GM18907 (cell line): ENCODE results near the gene HAUS5.
"Not testable (repeated sequence)": the region's sequence is repeated elsewhere in the genome, so short reads cannot be mapped to it uniquely, and the experiment has no call there.

Experiments
- ATAC-seq: cut with Tn5 transposase; IDR thresholded peaks from one replicate; pipeline ENCODE4 v1.9.1; 2021; ENCODE audit warnings: mild to moderate bottlenecking, moderate library complexity; ENCODE audit not compliant: unreplicated experiment

Gene HAUS5

DNA sequence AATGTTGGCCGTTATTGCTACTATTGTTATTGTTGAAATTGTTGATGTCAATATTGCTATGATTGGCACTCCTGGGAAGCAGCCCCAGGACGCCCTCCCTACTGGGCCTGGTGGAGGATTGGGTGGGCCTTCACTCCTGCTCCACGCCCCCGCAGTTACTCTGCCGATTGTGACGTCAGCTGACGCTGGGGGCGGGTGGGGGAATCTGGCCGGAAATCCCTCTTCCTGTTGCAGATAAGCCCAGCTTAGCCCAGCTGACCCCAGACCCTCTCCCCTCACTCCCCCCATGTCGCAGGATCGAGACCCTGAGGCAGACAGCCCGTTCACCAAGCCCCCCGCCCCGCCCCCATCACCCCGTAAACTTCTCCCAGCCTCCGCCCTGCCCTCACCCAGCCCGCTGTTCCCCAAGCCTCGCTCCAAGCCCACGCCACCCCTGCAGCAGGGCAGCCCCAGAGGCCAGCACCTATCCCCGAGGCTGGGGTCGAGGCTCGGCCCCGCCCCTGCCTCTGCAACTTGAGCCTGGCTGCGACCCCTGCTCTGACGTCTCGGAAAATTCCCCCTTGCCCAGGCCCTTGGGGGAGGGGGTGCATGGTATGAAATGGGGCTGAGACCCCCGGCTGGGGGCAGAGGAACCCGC lies 29.1 kb downstream of the HAUS5 start, which contains the start of gene ETV2:
TSS of gene ETV2 (plus strand) at position 231 of the 637 bp plus-strand sequence. CDS start 716 bp downstream, outside the sequence.
- ATAC-seq = no peak

DNA sequence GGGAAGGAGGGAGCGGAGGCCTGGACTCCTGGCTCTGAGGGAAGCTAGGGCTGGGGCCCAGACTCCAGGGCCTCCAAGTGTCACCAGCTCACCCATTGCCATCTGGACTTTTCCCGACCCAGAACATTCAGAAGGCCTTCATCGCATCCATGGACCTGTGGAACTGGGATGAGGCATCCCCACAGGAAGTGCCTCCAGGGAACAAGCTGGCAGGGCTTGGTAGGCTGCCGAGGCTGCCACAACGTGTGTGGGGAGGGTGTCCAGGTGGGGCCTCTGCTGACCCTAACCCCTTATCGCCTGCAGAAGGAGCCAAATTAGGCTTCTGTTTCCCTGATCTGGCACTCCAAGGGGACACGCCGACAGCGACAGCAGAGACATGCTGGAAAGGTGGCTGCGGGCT lies 29.8 kb downstream of the HAUS5 start:
- ATAC-seq = no peak

DNA sequence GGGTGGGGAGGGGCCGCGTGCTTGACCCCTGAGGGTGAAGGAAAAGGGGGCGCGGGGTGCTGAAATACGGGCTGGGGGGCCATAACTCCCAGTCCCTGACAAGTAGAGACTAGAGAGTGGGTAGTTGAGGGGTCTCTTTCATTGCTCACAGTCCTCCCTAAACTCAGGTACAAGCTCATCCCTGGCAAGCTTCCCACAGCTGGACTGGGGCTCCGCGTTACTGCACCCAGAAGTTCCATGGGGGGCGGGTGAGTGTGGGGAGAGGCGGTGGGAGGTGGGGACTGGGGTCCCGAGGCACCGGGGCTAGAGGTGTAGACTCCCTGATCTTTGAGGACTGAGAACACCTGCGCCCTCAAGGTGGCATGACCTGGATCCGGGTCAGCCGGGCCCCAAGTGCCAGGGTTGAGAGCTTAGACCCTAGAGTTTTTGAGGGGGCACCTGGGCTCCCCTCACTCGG lies 30.3 kb downstream of the HAUS5 start:
- no peak for ATAC-seq

DNA sequence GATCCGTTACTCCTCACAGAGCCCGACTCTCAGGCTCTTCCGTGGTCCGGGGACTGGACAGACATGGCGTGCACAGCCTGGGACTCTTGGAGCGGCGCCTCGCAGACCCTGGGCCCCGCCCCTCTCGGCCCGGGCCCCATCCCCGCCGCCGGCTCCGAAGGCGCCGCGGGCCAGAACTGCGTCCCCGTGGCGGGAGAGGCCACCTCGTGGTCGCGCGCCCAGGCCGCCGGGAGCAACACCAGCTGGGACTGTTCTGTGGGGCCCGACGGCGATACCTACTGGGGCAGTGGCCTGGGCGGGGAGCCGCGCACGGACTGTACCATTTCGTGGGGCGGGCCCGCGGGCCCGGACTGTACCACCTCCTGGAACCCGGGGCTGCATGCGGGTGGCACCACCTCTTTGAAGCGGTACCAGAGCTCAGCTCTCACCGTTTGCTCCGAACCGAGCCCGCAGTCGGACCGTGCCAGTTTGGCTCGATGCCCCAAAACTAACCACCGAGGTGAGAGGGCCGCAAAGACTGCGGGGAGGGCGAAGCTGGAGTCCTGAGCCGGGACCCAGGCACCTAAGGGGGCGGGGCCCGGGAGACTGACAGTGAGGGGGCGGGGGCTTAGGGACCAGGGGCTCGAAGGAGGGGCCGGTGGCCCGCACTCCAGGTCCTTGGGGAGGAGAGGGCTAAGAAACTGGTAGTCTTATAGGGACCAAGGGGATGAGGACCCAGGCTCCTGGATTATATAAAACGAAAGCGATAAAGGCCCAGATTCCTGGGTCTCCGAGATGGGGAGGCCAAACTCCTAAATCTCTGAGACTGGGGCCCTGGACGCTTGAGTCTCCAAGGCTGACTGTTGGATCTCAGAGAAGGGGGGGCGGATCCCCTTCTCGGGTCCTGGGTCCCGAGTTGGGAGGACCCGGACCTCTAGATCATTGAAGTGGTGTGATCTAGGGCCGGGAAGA lies 31.0 kb downstream of the HAUS5 start:
- ATAC-seq = peak; percentile 43

- ATAC-seq = peak; percentile 73
These were observed 31.9 kb downstream of the HAUS5 start for GRCh38 chr19:35644206-35644986.

DNA sequence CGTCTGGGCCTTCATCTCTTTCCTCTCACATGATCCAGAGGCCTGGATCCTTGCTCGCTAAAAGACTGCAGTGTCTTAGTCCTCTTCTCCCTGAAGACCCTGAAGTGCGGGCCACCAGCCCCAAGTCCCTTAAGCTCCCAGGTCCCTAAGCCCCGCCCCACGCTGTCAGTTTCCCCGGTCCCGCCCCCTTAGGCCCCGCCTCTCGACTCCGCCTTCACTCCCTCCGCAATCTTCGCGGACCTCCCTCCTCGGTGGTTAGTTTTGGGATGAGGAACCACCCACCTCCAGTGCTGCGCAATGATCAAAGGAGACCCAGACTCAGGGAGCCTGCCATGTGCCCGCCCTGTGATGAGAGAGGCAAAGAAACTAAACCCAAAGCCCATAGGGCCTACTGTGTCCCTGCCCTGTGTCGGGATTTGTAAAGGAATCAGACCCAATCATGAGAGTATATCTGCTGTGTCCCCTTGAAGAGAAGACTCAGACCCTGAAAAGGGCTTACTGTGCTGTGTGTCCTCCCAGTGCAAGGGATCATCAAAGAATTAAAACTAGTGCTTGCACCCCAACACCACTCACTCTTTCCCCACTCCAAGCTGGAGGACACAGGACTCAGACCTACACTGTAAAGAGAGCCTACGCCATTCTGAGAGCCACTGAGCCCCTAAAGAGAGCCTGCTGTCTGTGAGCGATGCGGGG lies 32.6 kb downstream of the HAUS5 start:
- ATAC-seq = no peak

DNA sequence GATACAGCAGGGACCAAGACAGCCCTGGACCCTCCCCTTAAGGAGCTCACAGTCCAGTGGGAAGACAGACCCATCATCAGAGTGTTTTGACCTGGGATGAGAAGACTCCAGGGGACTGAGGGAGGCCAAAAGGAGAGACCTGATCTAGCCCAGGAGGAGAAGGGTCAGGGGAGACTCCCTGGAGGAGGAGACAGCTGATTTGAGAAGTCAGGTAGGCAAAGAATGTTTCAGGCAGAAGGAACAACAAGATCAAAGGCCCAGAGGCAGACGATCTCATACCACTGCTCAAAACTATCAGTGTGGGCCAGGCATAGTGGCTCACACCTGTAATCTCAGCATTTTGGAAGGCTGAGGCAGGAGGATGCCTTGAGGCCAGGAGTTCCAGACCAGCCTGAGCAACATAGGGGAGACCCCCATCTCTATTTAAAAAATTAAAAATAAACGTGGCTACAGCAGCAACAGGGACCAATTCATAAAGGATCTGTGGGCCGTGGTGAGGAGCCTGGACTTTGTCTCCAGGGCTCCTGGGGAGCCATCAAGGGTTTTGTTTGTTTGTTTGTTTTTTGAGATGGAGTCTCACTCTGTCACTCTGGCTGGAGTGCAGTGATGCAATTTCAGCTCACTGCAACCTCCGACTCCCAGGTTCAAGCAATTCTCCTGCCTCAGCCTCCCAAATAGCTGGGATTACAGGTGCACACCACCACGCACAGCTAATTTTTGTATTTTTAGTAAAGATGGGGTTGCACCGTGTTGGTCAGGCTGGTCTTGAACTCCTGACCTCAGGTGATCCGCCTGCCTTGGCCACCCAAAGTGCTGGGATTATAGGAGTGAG lies 33.4 kb downstream of the HAUS5 start:
- ATAC-seq = no peak

DNA sequence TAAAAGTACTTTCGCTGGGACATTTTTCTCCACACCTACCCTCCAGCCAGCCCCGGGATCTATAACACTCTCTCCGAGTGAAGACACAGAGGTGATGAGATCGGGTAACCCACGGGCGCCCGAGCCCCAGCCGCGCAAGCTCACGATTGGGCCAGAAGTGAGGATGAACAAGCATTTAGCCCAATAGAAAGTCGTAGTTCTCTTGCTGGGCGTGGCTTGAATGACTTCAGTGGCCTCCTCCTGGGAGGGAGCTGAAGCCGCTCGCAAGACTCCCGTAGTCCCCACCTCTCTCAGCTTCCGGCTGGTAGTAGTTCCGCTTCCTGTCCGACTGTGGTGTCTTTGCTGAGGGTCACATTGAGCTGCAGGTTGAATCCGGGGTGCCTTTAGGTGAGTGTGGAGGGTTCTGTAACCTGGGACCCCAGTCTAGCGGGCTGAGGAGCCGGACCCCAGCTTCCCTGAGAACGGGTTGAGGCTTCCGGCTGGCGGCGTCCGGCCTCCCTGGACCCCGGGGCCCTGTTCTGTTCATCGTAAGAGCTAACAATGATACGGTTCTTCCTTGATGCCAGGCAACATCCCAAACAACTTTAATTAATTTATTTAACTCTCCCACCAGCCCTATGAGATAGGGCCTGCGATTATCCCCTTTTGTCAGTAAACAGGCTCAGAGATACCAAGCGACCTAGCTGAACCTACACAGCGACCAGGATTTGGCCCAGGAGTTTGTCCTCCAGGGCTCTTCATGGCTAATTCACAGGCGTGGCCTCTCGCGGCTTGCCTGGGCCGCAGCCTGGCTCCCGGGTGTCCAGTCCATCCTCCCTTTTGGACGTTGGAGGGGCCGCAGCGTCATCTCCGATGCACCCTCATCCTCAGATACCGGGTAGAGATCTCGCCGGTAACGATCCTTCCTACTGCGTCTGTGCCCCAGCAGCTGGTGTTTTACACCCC lies 35.8 kb downstream of the HAUS5 start, which contains the start of gene COX6B1:
TSS of gene COX6B1 (plus strand) at position 307 of the 945 bp plus-strand sequence. CDS start 2,921 bp downstream, outside the sequence.
- ATAC-seq = peak; percentile 56

- ATAC-seq = no peak
These were observed 38.0 kb downstream of the HAUS5 start for GRCh38 chr19:35650581-35650980.

DNA sequence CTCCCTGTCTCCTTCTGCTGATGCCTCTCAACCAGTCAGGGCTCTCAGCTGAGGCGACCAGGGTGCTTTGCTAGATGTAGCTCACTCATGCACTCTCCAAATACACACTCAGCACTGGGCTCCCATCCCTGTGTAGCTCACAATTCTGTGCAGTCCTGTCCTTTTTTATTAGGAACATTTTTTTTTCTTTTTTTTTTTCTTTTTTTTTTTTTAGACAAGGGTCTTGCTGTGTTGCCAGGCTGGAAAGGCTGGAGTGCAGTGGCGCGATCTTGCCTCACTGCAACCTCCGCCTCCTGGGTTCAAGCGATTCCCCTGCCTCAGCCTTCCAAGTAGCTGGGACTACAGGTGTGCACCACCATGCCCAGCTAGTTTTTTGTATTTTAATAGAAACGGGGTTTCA lies 42.3 kb downstream of the HAUS5 start:
- not testable (repeated sequence) for ATAC-seq

DNA sequence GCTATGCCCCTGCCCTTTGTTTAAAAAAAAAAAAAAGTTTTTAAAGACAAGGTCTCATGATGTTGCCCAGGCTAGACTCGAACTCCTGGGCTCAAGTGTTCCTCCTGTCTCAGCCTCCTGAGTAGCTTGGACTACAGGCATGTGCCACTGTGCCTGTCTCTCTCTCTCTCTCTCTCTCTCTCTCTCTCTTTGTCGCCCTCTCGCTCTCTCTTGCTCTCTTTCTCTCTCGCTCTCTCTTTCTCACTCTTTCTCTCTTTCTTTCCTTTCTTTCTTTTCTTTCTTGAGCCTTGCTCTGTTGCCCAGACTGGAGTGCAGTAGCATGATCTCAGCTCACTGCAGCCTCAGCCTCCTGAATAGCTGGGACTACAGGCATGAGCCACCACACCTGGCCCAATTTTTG lies 43.1 kb downstream of the HAUS5 start:
- ATAC-seq = no peak

DNA sequence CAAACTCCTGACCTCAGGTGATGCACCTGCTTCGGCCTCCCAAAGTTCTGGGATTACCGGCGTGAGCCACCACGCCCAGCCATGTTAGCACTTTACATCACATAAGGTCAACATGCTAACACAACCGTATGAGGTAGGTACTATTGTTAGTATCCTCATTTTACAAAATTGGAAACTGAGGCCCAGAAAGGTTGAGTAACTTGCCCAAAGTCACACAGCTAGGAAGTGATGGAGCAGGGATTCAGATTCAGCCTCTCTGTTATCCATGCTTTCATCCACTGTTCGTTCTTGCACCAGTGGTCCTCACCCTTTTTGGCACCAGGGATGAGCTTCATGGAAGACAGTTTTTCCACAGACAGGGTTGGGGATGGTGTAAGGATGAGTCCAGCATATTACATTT lies 44.2 kb downstream of the HAUS5 start:
- no peak for ATAC-seq

DNA sequence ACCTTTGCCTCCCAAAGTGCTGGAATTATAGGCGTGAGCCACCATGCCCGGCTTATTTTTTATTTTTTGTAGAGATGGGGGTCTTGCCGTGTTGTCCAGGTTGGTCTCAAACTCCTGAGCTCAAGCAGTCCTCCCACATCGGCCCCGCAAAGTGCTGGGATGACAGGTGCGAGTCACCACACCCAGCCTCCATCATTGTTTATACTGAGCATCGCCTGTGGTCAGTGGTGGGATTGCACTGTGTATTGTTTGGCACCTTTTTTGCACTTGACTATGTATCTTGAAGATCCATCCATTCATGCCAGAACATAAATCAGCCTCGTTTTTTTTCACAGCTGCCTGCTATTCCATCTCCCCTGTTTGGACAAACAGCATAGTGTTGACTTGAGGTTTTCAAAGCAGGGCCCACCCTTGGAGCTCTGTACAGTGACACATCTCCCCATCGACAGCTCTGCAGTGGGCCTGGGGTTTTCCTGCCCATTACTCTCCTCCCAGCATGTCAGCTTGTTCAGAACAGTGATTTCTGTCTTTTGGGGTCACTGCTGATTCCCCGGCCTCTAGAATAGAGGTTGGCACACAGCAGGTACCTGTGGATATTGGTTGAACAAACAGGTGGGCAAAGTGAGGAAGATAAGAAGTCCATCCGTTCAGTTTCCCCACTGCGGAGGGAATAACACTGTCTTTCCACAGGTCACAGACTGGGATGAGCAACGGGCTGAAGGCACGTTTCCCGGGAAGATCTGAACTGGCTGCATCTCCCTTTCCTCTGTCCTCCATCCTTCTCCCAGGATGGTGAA lies 45.6 kb downstream of the HAUS5 start:
- no peak for ATAC-seq

DNA sequence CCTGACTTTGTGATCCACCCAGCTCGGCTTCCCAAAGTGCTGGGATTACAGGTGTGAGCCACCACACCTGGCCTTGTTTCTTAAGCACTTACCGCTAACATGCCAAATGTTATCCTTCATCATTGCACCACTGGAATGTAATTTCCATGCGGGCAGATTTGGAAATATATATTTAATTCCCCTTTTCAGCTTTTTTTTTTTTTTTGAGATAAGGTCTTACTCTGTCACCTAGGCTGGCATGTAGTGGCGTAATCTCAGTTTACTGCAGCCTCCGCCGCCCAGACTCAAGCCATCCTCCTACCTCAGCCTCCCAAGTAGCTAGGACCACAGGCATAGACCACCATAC lies 49.4 kb downstream of the HAUS5 start:
- ATAC-seq = no peak

- no peak for ATAC-seq
These were observed 51.4 kb downstream of the HAUS5 start for GRCh38 chr19:35663981-35664380.

- ATAC-seq = no peak
These were observed 52.6 kb downstream of the HAUS5 start for GRCh38 chr19:35665157-35665556.

GRCh38 chr19:35665604-35666003 lies 53.1 kb downstream of the HAUS5 start:
- ATAC-seq = no peak
